B cell (primary cell): ENCODE results near the gene ATOSA. TPM values are rescaled to one million over a fixed set of nuclear protein-coding genes. Genes with fewer than 3 reads are reported as not detected.

ENCODE experiments used
- ATAC-seq: fragments of 200-7000 bp; cut with Tn5 transposase; one replicate; pipeline ENCODE4 v1.10.0; 2021; ENCODE audit warnings: low read depth, mild to moderate bottlenecking, moderate number of reproducible peaks, moderate library complexity
- CTCF ChIA-PET: fragments of 350-600 bp; sonication (Branson Sonifier 250); formaldehyde crosslinking; loops from one replicate; lab custom pipeline; 2021; ENCODE audit warnings: antibody characterized with exemption, inconsistent platforms; lab: Charles Lee
- POLR2A ChIA-PET: fragments of 350-600 bp; sonication (Branson Sonifier 250); formaldehyde crosslinking; loops from one replicate; lab custom pipeline; 2021; ENCODE audit warnings: antibody characterized with exemption; lab: Charles Lee
- DNase-seq: peaks from one replicate; pipeline ENCODE4 v3.0.0; 2013
- H2AFZ ChIP-seq: 2 replicates; pipeline ENCODE4 v1.6.1; 2012; ENCODE audit warnings: mild to moderate bottlenecking, low read depth, low read length; ENCODE audit not compliant: insufficient read depth, poor library complexity, severe bottlenecking
- H3K27ac ChIP-seq, 2 donors: 1 replicate in 1 of 2; 2 replicates in 1 of 2; pipeline ENCODE4 v1.5.1; 2012 to 2013; ENCODE audit warnings: low read length in 2 of 2, mild to moderate bottlenecking in 2 of 2, moderate library complexity in 1 of 2
- H3K27me3 ChIP-seq, 4 experiments: fragments of 200-600 bp in 1 of 4; sonication (generic) in 1 of 4; replicated peaks in 1 of 4; 1 replicate in 2 of 4; 2 replicates in 2 of 4; pipeline versions ENCODE4 v1.6.1 to v1.7.0; 2013 to 2016; ENCODE audit warnings: low read length in 3 of 4, mild to moderate bottlenecking in 2 of 4, mixed read lengths in 1 of 4, moderate library complexity in 1 of 4; ENCODE audit not compliant: insufficient read depth in 4 of 4, control insufficient read depth in 3 of 4; ENCODE audit errors: control extremely low read depth in 1 of 4
- H3K36me3 ChIP-seq, 2 experiments: replicated peaks in 1 of 2; 1 replicate in 1 of 2; 2 replicates in 1 of 2; pipeline versions ENCODE4 v1.6.1 to v1.7.1; 2013; ENCODE audit warnings: low read length in 1 of 2; ENCODE audit not compliant: insufficient read depth in 2 of 2, control insufficient read depth in 1 of 2; ENCODE audit errors: control extremely low read depth in 1 of 2, extremely low read depth in 1 of 2
- H3K4me1 ChIP-seq, 2 donors: fragments of 200-600 bp in 1 of 2; sonication (generic) in 1 of 2; 1 replicate in 1 of 2; 2 replicates in 1 of 2; pipeline versions ENCODE4 v1.5.1 to v1.6.1; 2013 to 2017; ENCODE audit warnings: low read length in 2 of 2; ENCODE audit not compliant: control insufficient read depth in 2 of 2, insufficient read depth in 2 of 2
- H3K4me2 ChIP-seq: replicated peaks from 2 replicates; pipeline ENCODE3; 2012; ENCODE audit warnings: mild to moderate bottlenecking, low read depth, low read length; ENCODE audit not compliant: poor library complexity, severe bottlenecking
- H3K4me3 ChIP-seq, 5 experiments: fragments of 200-600 bp in 1 of 5; sonication (generic) in 1 of 5; 1 replicate in 3 of 5; 2 replicates in 2 of 5; pipeline versions ENCODE4 v1.5.1 to v1.7.0; 2011 to 2016; ENCODE audit warnings: low read length in 4 of 5, mild to moderate bottlenecking in 4 of 5, low read depth in 2 of 5, control low read depth in 1 of 5, moderate library complexity in 1 of 5; ENCODE audit not compliant: insufficient read depth in 1 of 5; ENCODE audit errors: control extremely low read depth in 1 of 5, extremely low read depth in 1 of 5
- H3K79me2 ChIP-seq: fragments of 200-600 bp; sonication (generic); one replicate; pipeline ENCODE4 v1.6.0; 2016; ENCODE audit warnings: low read length; ENCODE audit not compliant: control insufficient read depth, insufficient read depth
- H3K9ac ChIP-seq: fragments of 200-600 bp; sonication (generic); 2 replicates; pipeline ENCODE4 v1.6.1; 2017; ENCODE audit warnings: mild to moderate bottlenecking, low read length, moderate library complexity
- H3K9me3 ChIP-seq, 3 donors: one replicate each; pipeline versions ENCODE4 v1.6.1 to v1.7.1; 2013; ENCODE audit warnings: low read length in 2 of 3; ENCODE audit not compliant: control insufficient read depth in 2 of 3, insufficient read depth in 1 of 3; ENCODE audit errors: control extremely low read depth in 1 of 3
- H4K20me1 ChIP-seq: 2 replicates; pipeline ENCODE4 v1.6.0; 2012; ENCODE audit warnings: mild to moderate bottlenecking, low read length; ENCODE audit not compliant: insufficient read depth, control insufficient read depth, poor library complexity, severe bottlenecking
- H3K27ac Mint-ChIP-seq: one replicate; pipeline ENCODE4 v1.8.0; 2021; ENCODE audit warnings: mixed read lengths
- H3K27me3 Mint-ChIP-seq: one replicate; pipeline ENCODE4 v1.8.0; 2021; ENCODE audit warnings: mixed read lengths
- H3K4me1 Mint-ChIP-seq: one replicate; pipeline ENCODE4 v1.8.0; 2021; ENCODE audit warnings: mixed read lengths
- H3K4me3 Mint-ChIP-seq: one replicate; pipeline ENCODE4 v1.8.0; 2021; ENCODE audit warnings: mixed read lengths
- H3K9me3 Mint-ChIP-seq: one replicate; pipeline ENCODE4 v1.8.0; 2022; ENCODE audit warnings: mixed read lengths; ENCODE audit not compliant: insufficient read depth
- CTCF ChIP-seq: fragments of 200-600 bp; IDR thresholded peaks from one replicate; pipeline ENCODE4 v1.8.0; 2022; ENCODE audit warnings: antibody characterized with exemption, mild to moderate bottlenecking
- EZH2 ChIP-seq: IDR thresholded peaks from 2 replicates; pipeline ENCODE4 v1.6.1; 2012; ENCODE audit warnings: borderline replicate concordance, low read depth, mild to moderate bottlenecking, moderate library complexity, low read length; ENCODE audit not compliant: insufficient read depth, poor library complexity, severe bottlenecking
- WGBS: methylation state at CpG from one replicate; pipeline ENCODE4 v1.1.5; 2013; ENCODE audit warnings: missing lambda C conversion rate; ENCODE audit not compliant: insufficient coverage; 5-methylcytosine and 5-hydroxymethylcytosine counted together
- intact Hi-C: fragments of 100-400 bp; cut with micrococcal nuclease; formaldehyde crosslinking; loops from one replicate; pipeline ENCODE4 v1.10.0; 2022
- polyA plus RNA-seq: library from polyadenylated mRNA; depleted of rRNA; stranded (reverse); fragments of >200 nt; gene quantifications from 2 replicates; pipeline ENCODE4 v1.2.3, GENCODE V29; 2012
- total RNA-seq, 2 donors: library from RNA; stranded (reverse); fragments of 120-200 nt in 1 of 2; gene quantifications; 1 replicate in 1 of 2; 2 replicates in 1 of 2; pipeline versions ENCODE4 v1.2.3 to v1.2.4, GENCODE V29; 2013 to 2022

ATOSA gene
- total and polyA plus RNA-seq, 2 donors (not counting 1 experiment from before 2014, with no cell fraction given), result 73.4 to 198 TPM

GRCh38 chr15:52649686-52650085, 29.5 kb downstream of the ATOSA start:
- Histone ChIP-seq H3K27me3 (no peaks in the 10 kb centered on the region), H3K4me1 (peaks cover 0 to 4% of the 10 kb centered on the region in 2 donors), H3K4me2 (no peak overlapping the region), H3K36me3 (peaks cover 8 to 71% of the 10 kb centered on the region in 2 experiments), H4K20me1 (peaks cover 9% of the 10 kb centered on the region), H2AFZ (no peak overlapping the region), H3K9ac (no peak overlapping the region), H3K9me3 (no peaks in the 10 kb centered on the region), H3K27ac (peak overlapping the region in 1 of 2 donors; percentile 11), H3K4me3 (no peak overlapping the region), H3K79me2 (peaks cover 20% of the 10 kb centered on the region)
- Mint-ChIP-seq H3K27ac (no peak overlapping the region), H3K27me3 (no peaks in the 10 kb centered on the region), H3K4me3 (no peak overlapping the region), H3K4me1 (peaks cover 20% of the 10 kb centered on the region), H3K9me3 (no peaks in the 10 kb centered on the region)
- TF ChIP-seq EZH2 (no peak), CTCF (no peak)
- POLR2A ChIA-PET, result no interaction called here
- ATAC-seq (no peak), DNase-seq (no peak)
- intact Hi-C loops, result no loop called here
- CTCF ChIA-PET, result no interaction called here

GRCh38 chr15:52645916-52646315, 33.3 kb downstream of the ATOSA start:
- no peaks in the 10 kb centered on the region for H3K9me3 ChIP-seq
- no peak for DNase-seq
- ChIA-PET CTCF (no interaction called here), POLR2A (no interaction called here)
- no peaks in the 10 kb centered on the region for H3K27me3 ChIP-seq
- peaks cover 3 to 57% of the 10 kb centered on the region in 2 experiments for H3K36me3 ChIP-seq
- 100% methylated on average over 1 of the region's 2 CpGs for WGBS
- H3K4me1 ChIP-seq, result no peaks in the 10 kb centered on the region
- no peak overlapping the region for H3K27ac ChIP-seq
- no peak overlapping the region for H2AFZ ChIP-seq
- H4K20me1 ChIP-seq, result peaks cover 11% of the 10 kb centered on the region
- no peak overlapping the region for H3K4me2 ChIP-seq
- no peaks in the 10 kb centered on the region for H3K27me3 Mint-ChIP-seq
- H3K4me3 Mint-ChIP-seq, result no peak overlapping the region
- peaks cover 6% of the 10 kb centered on the region for H3K4me1 Mint-ChIP-seq
- intact Hi-C loops, result no loop called here
- ATAC-seq, result no peak
- no peak overlapping the region for H3K27ac Mint-ChIP-seq
- no peaks in the 10 kb centered on the region for H3K9me3 Mint-ChIP-seq
- H3K79me2 ChIP-seq, result peaks cover 20% of the 10 kb centered on the region
- H3K9ac ChIP-seq, result no peak overlapping the region
- H3K4me3 ChIP-seq, result no peak overlapping the region
- TF ChIP-seq EZH2 (no peak), CTCF (no peak)
